ENCODE measurements around the gene ANO9.

DNA sequence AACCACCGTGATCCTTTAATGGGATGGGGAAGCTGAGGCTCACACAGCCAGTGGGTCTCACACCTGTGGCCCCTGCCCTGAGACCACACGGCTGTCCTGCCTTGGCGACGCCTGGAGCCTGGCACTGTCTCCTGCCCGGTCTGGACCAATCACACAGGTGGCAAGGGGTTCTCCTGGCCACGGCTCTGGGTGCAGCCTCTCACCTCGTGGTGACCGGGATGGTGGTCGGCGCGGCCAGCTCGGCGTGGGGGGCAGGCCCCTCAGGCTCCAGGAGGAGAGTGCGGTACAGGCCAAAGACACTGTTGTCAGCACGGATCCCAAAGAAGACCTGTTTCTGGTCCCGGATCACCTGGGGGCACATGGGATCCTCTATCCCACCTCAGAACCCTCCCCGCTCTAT lies 8.7 kb downstream of the ANO9 start:
- TF ChIP-seq, protein P1, sequence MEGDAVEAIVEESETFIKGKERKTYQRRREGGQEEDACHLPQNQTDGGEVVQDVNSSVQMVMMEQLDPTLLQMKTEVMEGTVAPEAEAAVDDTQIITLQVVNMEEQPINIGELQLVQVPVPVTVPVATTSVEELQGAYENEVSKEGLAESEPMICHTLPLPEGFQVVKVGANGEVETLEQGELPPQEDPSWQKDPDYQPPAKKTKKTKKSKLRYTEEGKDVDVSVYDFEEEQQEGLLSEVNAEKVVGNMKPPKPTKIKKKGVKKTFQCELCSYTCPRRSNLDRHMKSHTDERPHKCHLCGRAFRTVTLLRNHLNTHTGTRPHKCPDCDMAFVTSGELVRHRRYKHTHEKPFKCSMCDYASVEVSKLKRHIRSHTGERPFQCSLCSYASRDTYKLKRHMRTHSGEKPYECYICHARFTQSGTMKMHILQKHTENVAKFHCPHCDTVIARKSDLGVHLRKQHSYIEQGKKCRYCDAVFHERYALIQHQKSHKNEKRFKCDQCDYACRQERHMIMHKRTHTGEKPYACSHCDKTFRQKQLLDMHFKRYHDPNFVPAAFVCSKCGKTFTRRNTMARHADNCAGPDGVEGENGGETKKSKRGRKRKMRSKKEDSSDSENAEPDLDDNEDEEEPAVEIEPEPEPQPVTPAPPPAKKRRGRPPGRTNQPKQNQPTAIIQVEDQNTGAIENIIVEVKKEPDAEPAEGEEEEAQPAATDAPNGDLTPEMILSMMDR (IDR thresholded peaks at IDR 0.05) = no peak
- no peak for TF ChIP-seq POLR2A (IDR thresholded peaks at IDR 0.05)
- no peak for TF ChIP-seq POLR2AphosphoS5 (IDR thresholded peaks at IDR 0.05)
